GM12874 (cell line): ENCODE data around the gene ZNF23.

ENCODE experiments used
- CTCF ChIP-seq: IDR thresholded peaks from 2 replicates; pipeline ENCODE4 v1.5.1; 2011; ENCODE audit warnings: low read depth, mild to moderate bottlenecking, control low read depth, low read length, moderate library complexity; ENCODE audit not compliant: insufficient read depth

ZNF23 gene

GRCh38 chr16:71493213-71493612 lies 31.2 kb upstream of the ZNF23 start:
- TF ChIP-seq CTCF: no peak

GRCh38 chr16:71492786-71493185 lies 30.7 kb upstream of the ZNF23 start:
- no peak for TF ChIP-seq CTCF

- TF ChIP-seq CTCF: no peak
These were observed 29.0 kb upstream of the ZNF23 start for GRCh38 chr16:71491054-71491453.

- no peak for TF ChIP-seq CTCF
These were observed 28.3 kb upstream of the ZNF23 start for GRCh38 chr16:71490361-71490760.

- no peak for TF ChIP-seq CTCF
These were observed 27.1 kb upstream of the ZNF23 start, which contains the start of gene ZNF19 for GRCh38 chr16:71489122-71489521. ZNF19 (minus strand) TSS chr16:71489324; CDS start chr16:71482114, 7,210 bp downstream.

GRCh38 chr16:71484006-71484893 lies 22.2 kb upstream of the ZNF23 start:
- TF ChIP-seq CTCF: no peak

GRCh38 chr16:71482569-71482968 lies 20.5 kb upstream of the ZNF23 start:
- TF ChIP-seq CTCF: no peak
